GM12878 (cell line): ENCODE data around the gene BCL2L14. TPM values are rescaled to one million over a fixed set of nuclear protein-coding genes. Genes with fewer than 3 reads are reported as not detected.

Source experiments
- ATAC-seq: fragments of 200-7000 bp; cut with Tn5 transposase; 3 replicates; pipeline ENCODE4 v1.9.1; 2020; ENCODE audit warnings: mild to moderate bottlenecking, moderate library complexity
- BruUV-seq: library from RNA; stranded (reverse); fragments of 400-500 nt; replicated peaks from 2 replicates; lab custom pipeline; 2021; lab: Mats Ljungman, UMichigan
- CTCF ChIA-PET: fragments of 300-600 bp; sonication (Branson Sonifier 250); formaldehyde crosslinking; extraction: SDS; loops from one replicate; lab custom pipeline; 2021; ENCODE audit warnings: inconsistent platforms; lab: Yijun Ruan, JAX
- POLR2A ChIA-PET: fragments of 350-600 bp; formaldehyde crosslinking; extraction: SDS; loops from one replicate; lab custom pipeline; 2021; ENCODE audit warnings: inconsistent platforms; lab: Charles Lee
- RAD21 ChIA-PET: fragments of 300-600 bp; sonication (Branson Sonifier 250); formaldehyde crosslinking; loops from one replicate; lab custom pipeline; 2023; ENCODE audit warnings: antibody characterized with exemption; ENCODE audit not compliant: unreplicated experiment; lab: Charles Lee
- SMC1A ChIA-PET: fragments of 300-600 bp; sonication (Branson Sonifier 250); formaldehyde crosslinking; loops from one replicate; lab custom pipeline; 2023; ENCODE audit not compliant: unreplicated experiment, uncharacterized antibody; lab: Charles Lee
- DNase-seq: peaks from one replicate; pipeline ENCODE4 v3.0.0-alpha.2; 2011; ENCODE audit warnings: low read depth, low spot score
- FAIRE-seq: peaks from 3 replicates; lab custom pipeline; 2011; peaks lifted over from hg19 to GRCh38; lab: Jason Lieb, UNC
- H2AFZ ChIP-seq: 2 replicates; pipeline ENCODE4 v1.6.0; 2011; ENCODE audit warnings: low read depth, low read length, control low read depth; ENCODE audit not compliant: control insufficient read depth
- H3K27ac ChIP-seq: 2 replicates; pipeline ENCODE4 v1.5.1; 2011; ENCODE audit warnings: control low read depth; ENCODE audit not compliant: control insufficient read depth, insufficient read depth
- H3K27me3 ChIP-seq, 2 experiments: replicated peaks in 1 of 2; 2 replicates each; pipeline versions ENCODE4 v1.6.0 to v1.6.1; 2011; ENCODE audit warnings: low read length in 1 of 2; ENCODE audit not compliant: control insufficient read depth in 2 of 2, insufficient read depth in 2 of 2
- H3K36me3 ChIP-seq, 2 experiments: 2 replicates each; pipeline ENCODE4 v1.5.1; 2011; ENCODE audit warnings: low read length in 1 of 2; ENCODE audit not compliant: control insufficient read depth in 2 of 2, insufficient read depth in 2 of 2
- H3K4me1 ChIP-seq: 2 replicates; pipeline ENCODE4 v1.6.1; 2011; ENCODE audit warnings: mild to moderate bottlenecking, low read length, moderate library complexity, mixed read lengths; ENCODE audit not compliant: control insufficient read depth, insufficient read depth
- H3K4me2 ChIP-seq: 2 replicates; pipeline ENCODE4 v1.6.0; 2011; ENCODE audit warnings: control low read depth; ENCODE audit not compliant: control insufficient read depth, insufficient read depth
- H3K4me3 ChIP-seq: fragments of 200-600 bp; sonication (generic); 2 replicates; pipeline ENCODE4 v1.5.1; 2016
- H3K79me2 ChIP-seq: 2 replicates; pipeline ENCODE4 v1.6.0; 2011; ENCODE audit warnings: low read length; ENCODE audit not compliant: control insufficient read depth, insufficient read depth
- H3K9ac ChIP-seq: 2 replicates; pipeline ENCODE4 v1.8.0; 2011; ENCODE audit warnings: low read length, control low read depth, mixed read lengths; ENCODE audit not compliant: control insufficient read depth, insufficient read depth
- H3K9me3 ChIP-seq: replicated peaks from 3 replicates; pipeline ENCODE4 v1.5.1; 2011; ENCODE audit warnings: mild to moderate bottlenecking, low read length; ENCODE audit not compliant: control insufficient read depth, insufficient read depth
- H4K20me1 ChIP-seq: 2 replicates; pipeline ENCODE4 v1.6.0; 2011; ENCODE audit not compliant: control insufficient read depth, insufficient read depth
- ATF2 ChIP-seq: IDR thresholded peaks from 2 replicates; pipeline ENCODE4 v1.6.1; 2012; ENCODE audit warnings: low read length, inconsistent platforms
- ATF7 ChIP-seq: fragments of 450-650 bp; IDR thresholded peaks from 2 replicates; pipeline ENCODE4 v1.6.1; 2016; ENCODE audit warnings: low read depth, mild to moderate bottlenecking
- BCL11A ChIP-seq: IDR thresholded peaks from 2 replicates; pipeline ENCODE4 v1.6.1; 2011; ENCODE audit warnings: low read depth, low read length
- BMI1 ChIP-seq: fragments of 450-650 bp; IDR thresholded peaks from 2 replicates; pipeline ENCODE4 v1.6.1; 2016; ENCODE audit warnings: mild to moderate bottlenecking, moderate library complexity, borderline replicate concordance
- CHD1 ChIP-seq: IDR thresholded peaks from 2 replicates; pipeline ENCODE4 v1.6.1; 2012; ENCODE audit warnings: low read depth, low read length, improper control_type of control experiment
- DPF2 ChIP-seq: fragments of 450-650 bp; IDR thresholded peaks from 2 replicates; pipeline ENCODE4 v1.6.1; 2017; ENCODE audit warnings: mild to moderate bottlenecking
- ELK1 ChIP-seq: IDR thresholded peaks from 2 replicates; pipeline ENCODE4 v1.6.1; 2012; ENCODE audit warnings: low read depth, low read length, improper control_type of control experiment
- ESRRA ChIP-seq: IDR thresholded peaks from 2 replicates; pipeline ENCODE4 v1.6.1; 2012; ENCODE audit warnings: mild to moderate bottlenecking, low read length, improper control_type of control experiment
- FOS ChIP-seq: IDR thresholded peaks from 3 replicates; pipeline ENCODE4 v1.6.1; 2011; ENCODE audit warnings: borderline replicate concordance; ENCODE audit not compliant: insufficient read length; ENCODE audit errors: extremely low read depth
- IKZF2 ChIP-seq, 2 experiments: fragments of 450-650 bp; IDR thresholded peaks; 2 replicates each; pipeline ENCODE4 v1.6.1; 2017; ENCODE audit warnings: mild to moderate bottlenecking in 2 of 2, moderate library complexity in 2 of 2
- IRF3 ChIP-seq: fragments of 450-650 bp; IDR thresholded peaks from 2 replicates; pipeline ENCODE4 v1.6.1; 2014; ENCODE audit warnings: mild to moderate bottlenecking
- IRF5 ChIP-seq: fragments of 450-650 bp; IDR thresholded peaks from 2 replicates; pipeline ENCODE4 v1.6.1; 2017; ENCODE audit warnings: borderline replicate concordance
- JUNB ChIP-seq: IDR thresholded peaks from 2 replicates; pipeline ENCODE4 v1.6.1; 2016; ENCODE audit warnings: antibody characterized with exemption, mild to moderate bottlenecking
- NFIC ChIP-seq: IDR thresholded peaks from 2 replicates; pipeline ENCODE4 v1.6.1; 2012; ENCODE audit warnings: low read depth, mild to moderate bottlenecking, inconsistent platforms, low read length, moderate library complexity
- NR2F1 ChIP-seq: fragments of 450-650 bp; conservative IDR thresholded peaks from 2 replicates; pipeline ENCODE4 v1.6.1; 2017; ENCODE audit warnings: mild to moderate bottlenecking
- SREBF2 ChIP-seq: IDR thresholded peaks from 2 replicates; pipeline ENCODE4 v1.6.1; 2012; ENCODE audit warnings: mild to moderate bottlenecking, low read length
- ZNF384 ChIP-seq: IDR thresholded peaks from 2 replicates; pipeline ENCODE4 v1.6.1; 2012; ENCODE audit warnings: low read depth, mild to moderate bottlenecking, low read length, improper control_type of control experiment, borderline replicate concordance
- ZSCAN29 ChIP-seq: fragments of 450-650 bp; IDR thresholded peaks from 2 replicates; pipeline ENCODE4 v1.6.1; 2017; ENCODE audit warnings: mild to moderate bottlenecking, moderate library complexity
- WGBS: methylation state at CpG from one replicate; pipeline ENCODE4 v1.1.6; 2016; ENCODE audit warnings: low lambda C conversion rate; ENCODE audit not compliant: insufficient replicate concordance, insufficient coverage; ENCODE audit errors: missing lambda C conversion rate; 5-methylcytosine and 5-hydroxymethylcytosine counted together
- in situ Hi-C: fragments of 300-500 bp; cut with MboI; formaldehyde crosslinking; loops from 9 replicates; pipeline ENCODE4 v1.14.3; 2018; ENCODE audit warnings: mixed read lengths
- intact Hi-C: fragments of 100-400 bp; cut with micrococcal nuclease; formaldehyde crosslinking; loops from one replicate; pipeline ENCODE4 v1.14.2; 2022; ENCODE audit not compliant: unreplicated experiment
- polyA plus RNA-seq, 11 experiments: library from polyadenylated mRNA; depleted of rRNA in 4 of 11; unstranded in 6 of 11; stranded (reverse) in 5 of 11; fragments of >200 nt; fragmentation: Nextera tagmentation in 4 of 11; fragmentation: Illumina TruSeq in 1 of 11; extraction: Ambion mirVana in 4 of 11; extraction: Trizol in 1 of 11; gene quantifications; 1 replicate in 1 of 11; 2 replicates in 10 of 11; pipeline versions ENCODE4 v1.2.1 to v1.2.3, GENCODE V29; 2011 to 2016; ENCODE audit warnings: inconsistent platforms in 2 of 11, missing spikeins in 2 of 11, low read depth in 1 of 11
- total RNA-seq, 4 experiments: library from RNA; depleted of rRNA in 3 of 4; stranded (reverse); fragments of >200 nt in 3 of 4; fragmentation: Illumina TruSeq in 1 of 4; extraction: Trizol in 1 of 4; gene quantifications; 2 replicates each; pipeline versions ENCODE4 v1.2.1 to v1.2.3, GENCODE V29; 2013 to 2021

BCL2L14 gene
- total and polyA plus RNA-seq, 10 of the 15 experiments (the other 5 are each of a cell fraction or from before 2014, with no cell fraction given), result 0.59 to 2.5 (median 0.90) TPM

GRCh38 chr12:12023456-12023855 is 47.3 kb upstream of the BCL2L14 start (continued):
- TF ChIP-seq ATF7, result no peak

GRCh38 chr12:12024911-12025682 is 45.6 kb upstream of the BCL2L14 start:
- ChIA-PET CTCF (interaction anchor here (0.6 to 2.4 kb wide), 8 partner anchors 9 to 443 kb away, joined by 3 to 19 read pairs (median 4); no protein-coding TSS in a partner anchor), POLR2A (interaction anchor here (0.7 to 1.7 kb wide), 9 partner anchors 9 to 447 kb away, joined by 3 to 6 read pairs (median 3); no protein-coding TSS in a partner anchor), SMC1A (interaction anchor here (0.6 to 2.4 kb wide), 21 partner anchors 9 to 479 kb away, joined by 3 to 26 read pairs (median 4); no protein-coding TSS in a partner anchor), RAD21 (interaction anchor here (0.6 to 2.4 kb wide), 21 partner anchors 9 to 525 kb away, joined by 3 to 44 read pairs (median 3); no protein-coding TSS in a partner anchor)
- H3K4me2 ChIP-seq, result peak overlapping the region; percentile 73
- H3K27ac ChIP-seq, result peak overlapping the region; percentile 74
- ATAC-seq (peak; percentile 83), DNase-seq (peak; percentile 93), FAIRE-seq (peak; percentile 84)
- H3K4me1 ChIP-seq, result peaks cover 40% of the 10 kb centered on the region
- peak overlapping the region; percentile 9 for H2AFZ ChIP-seq
- intact Hi-C loops, result loop anchor here (1.0 to 2.0 kb wide), 3 partner anchors 15 to 376 kb away; partner anchors contain the start of gene ETV6
- WGBS, result 6% methylated on average over 10 of the region's 10 CpGs
- peaks cover 1% of the 10 kb centered on the region for H3K9me3 ChIP-seq
- no peaks in the 10 kb centered on the region for H3K27me3 ChIP-seq
- H3K4me3 ChIP-seq, result peak overlapping the region; percentile 4
- no peaks in the 10 kb centered on the region; the same call in 1 of the 2 replicates for H3K79me2 ChIP-seq
- in situ Hi-C loops, result loop anchor here (5.0 to 10.0 kb wide), 2 partner anchors 373 to 460 kb away; no protein-coding TSS in a partner anchor
- peak overlapping the region; percentile 27 for H3K9ac ChIP-seq
- BruUV-seq, result no TSS peak
- no peaks in the 10 kb centered on the region for H4K20me1 ChIP-seq
- no peaks in the 10 kb centered on the region for H3K36me3 ChIP-seq
- TF ChIP-seq ZSCAN29 (no peak), ZNF384 (no peak), CHD1 (no peak), IRF5 (no peak; the same call in 1 of the 2 replicates), NFIC (peak; percentile 91), IKZF2 (IDR thresholded peaks at IDR 0.05) (peak; percentile 94 to 96), SREBF2 (no peak), DPF2 (peak; percentile 89), NR2F1 (peak; percentile 73), IRF3 (no peak), ESRRA (no peak), FOS (no peak), ATF2 (peak; percentile 66), BMI1 (peak; percentile 73), BCL11A (peak; percentile 86), ELK1 (peak; percentile 69), JUNB (peak; percentile 47)
